ENCODE measurements around the gene RSPH6A. TPM values are rescaled to one million over a fixed set of nuclear protein-coding genes. Genes with fewer than 3 reads are reported as not detected.

The RSPH6A gene
- total and polyA plus RNA-seq, 2 of the 13 experiments (the other 11 are each of a cell fraction or from before 2014, with no cell fraction given): 0.07 TPM; not detected in 1

GRCh38 chr19:45768984-45769782 lies 45.9 kb downstream of the RSPH6A start, which contains the start of gene SIX5 (continued):
- 0 out of 2 replicates have a peak, but pooled peaks have one; percentile 71 for TF ChIP-seq ZNF142 (CRISPR knock-in tag; IDR thresholded peaks at IDR 0.05)
- TF ChIP-seq NFE2L1 (CRISPR knock-in tag; IDR thresholded peaks at IDR 0.05; ENCODE audit: borderline replicate concordance): no peak
- TF ChIP-seq CBFB (CRISPR knock-in tag; IDR thresholded peaks at IDR 0.05): peak; percentile 85
- peak; percentile 74 for TF ChIP-seq PHF21A (CRISPR knock-in tag; IDR thresholded peaks at IDR 0.05)
- TF ChIP-seq THRA (CRISPR knock-in tag; IDR thresholded peaks at IDR 0.05; ENCODE audit: borderline replicate concordance): peak; percentile 48; the same call in 1 of the 2 replicates
- peak; percentile 93 for TF ChIP-seq ZNF572 (CRISPR knock-in tag; IDR thresholded peaks at IDR 0.05)
- no peak for TF ChIP-seq ZNF619 (CRISPR knock-in tag; IDR thresholded peaks at IDR 0.05)
- no peak for TF ChIP-seq FUBP1 (CRISPR knock-in tag; IDR thresholded peaks at IDR 0.05; ENCODE audit: borderline replicate concordance)
- TF ChIP-seq RAD21 (CRISPR knock-in tag; IDR thresholded peaks at IDR 0.05): peak; percentile 6; the same call in 1 of the 2 replicates
- 0 out of 2 replicates have a peak, but pooled peaks have one; percentile 79 for TF ChIP-seq NFKBIZ (CRISPR knock-in tag; IDR thresholded peaks at IDR 0.05)
- no peak for TF ChIP-seq AHDC1 (CRISPR knock-in tag; IDR thresholded peaks at IDR 0.05; ENCODE audit: borderline replicate concordance)
- TF ChIP-seq ZNF441 (CRISPR knock-in tag; IDR thresholded peaks at IDR 0.05; ENCODE audit: borderline replicate concordance): no peak; the same call in 1 of the 2 replicates
- no peak for TF ChIP-seq SIN3B (IDR thresholded peaks at IDR 0.05; ENCODE audit: low read length)

Measured in HepG2 (cell line).